ENCODE data around the gene CCDC71.

DNA sequence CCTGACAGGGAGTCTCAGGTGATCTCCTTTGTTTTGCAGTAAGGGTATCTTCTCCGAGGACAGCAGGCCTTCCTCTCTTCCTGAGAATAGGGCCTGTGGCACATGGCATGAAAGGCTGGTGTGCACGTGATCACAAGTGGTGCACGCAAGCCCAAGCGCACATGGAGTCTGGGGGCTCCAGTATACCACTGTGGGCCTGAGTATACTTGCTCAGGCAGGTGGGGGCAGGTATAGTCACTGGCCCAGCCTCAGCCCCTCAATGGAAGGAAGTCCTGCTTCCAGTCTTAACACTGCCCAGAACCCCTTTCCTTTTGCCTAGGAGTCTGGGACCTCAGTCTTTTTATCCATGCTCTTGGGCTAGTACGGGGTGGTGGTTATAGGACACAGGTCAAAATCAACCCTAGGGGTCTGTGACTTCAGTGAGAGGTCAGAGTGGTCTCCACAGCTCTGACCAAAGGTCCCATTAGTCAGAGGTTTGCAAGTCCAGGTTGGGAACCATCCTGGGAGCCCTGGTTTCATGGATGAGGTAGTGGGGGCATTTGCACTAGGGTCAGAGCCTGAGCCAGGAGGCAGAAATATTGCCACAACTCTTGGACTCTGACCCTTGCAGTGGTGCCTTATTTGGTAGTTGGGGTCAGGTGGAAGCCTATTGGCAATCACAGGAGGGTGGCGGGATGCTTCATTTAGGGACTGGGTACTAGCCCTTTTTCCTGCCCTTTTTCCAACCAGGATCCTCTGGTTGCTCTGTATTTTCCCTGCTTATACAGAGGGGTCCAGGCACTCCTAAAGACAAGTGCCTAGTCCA, 823 bp upstream of the CCDC71 start:
- TF ChIP-seq, protein P1, sequence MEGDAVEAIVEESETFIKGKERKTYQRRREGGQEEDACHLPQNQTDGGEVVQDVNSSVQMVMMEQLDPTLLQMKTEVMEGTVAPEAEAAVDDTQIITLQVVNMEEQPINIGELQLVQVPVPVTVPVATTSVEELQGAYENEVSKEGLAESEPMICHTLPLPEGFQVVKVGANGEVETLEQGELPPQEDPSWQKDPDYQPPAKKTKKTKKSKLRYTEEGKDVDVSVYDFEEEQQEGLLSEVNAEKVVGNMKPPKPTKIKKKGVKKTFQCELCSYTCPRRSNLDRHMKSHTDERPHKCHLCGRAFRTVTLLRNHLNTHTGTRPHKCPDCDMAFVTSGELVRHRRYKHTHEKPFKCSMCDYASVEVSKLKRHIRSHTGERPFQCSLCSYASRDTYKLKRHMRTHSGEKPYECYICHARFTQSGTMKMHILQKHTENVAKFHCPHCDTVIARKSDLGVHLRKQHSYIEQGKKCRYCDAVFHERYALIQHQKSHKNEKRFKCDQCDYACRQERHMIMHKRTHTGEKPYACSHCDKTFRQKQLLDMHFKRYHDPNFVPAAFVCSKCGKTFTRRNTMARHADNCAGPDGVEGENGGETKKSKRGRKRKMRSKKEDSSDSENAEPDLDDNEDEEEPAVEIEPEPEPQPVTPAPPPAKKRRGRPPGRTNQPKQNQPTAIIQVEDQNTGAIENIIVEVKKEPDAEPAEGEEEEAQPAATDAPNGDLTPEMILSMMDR (IDR thresholded peaks at IDR 0.05): no peak
- no peak for TF ChIP-seq ZFX (IDR thresholded peaks at IDR 0.05; ENCODE audit: borderline replicate concordance)

All from 22Rv1 (cell line).